HG02588 (cell line): ENCODE data around the gene LYAR.

Source experiments
- ATAC-seq: cut with Tn5 transposase; IDR thresholded peaks from one replicate; pipeline ENCODE4 v1.9.1; 2021; ENCODE audit warnings: mild to moderate bottlenecking, moderate library complexity; ENCODE audit not compliant: unreplicated experiment

LYAR gene

GRCh38 chr4:4225915-4226605 is 63.9 kb downstream of the LYAR start:
- no peak for ATAC-seq
